ENCODE results near the gene SOAT2. TPM values are rescaled to one million over a fixed set of nuclear protein-coding genes. Genes with fewer than 3 reads are reported as not detected.
A peak's percentile ranks its signal among the peaks of the same experiment; 100 is the strongest.

Gene SOAT2
- total and polyA plus RNA-seq, 4 donors: 0.48 to 9.4 (median 1.3) TPM

- Histone ChIP-seq H3K4me1 (ENCODE audit: control insufficient read depth in 4 of 4, insufficient read depth in 4 of 4, low read length in 3 of 4) (peaks cover 5 to 19% (median 11%) of the 10 kb centered on the region in 4 donors), H3K9ac (ENCODE audit: low read depth in 1 of 2, low read length in 2 of 2) (no peak overlapping the region), H3K27me3 (ENCODE audit: control insufficient read depth in 4 of 4, insufficient read depth in 4 of 4, low read length in 3 of 4) (no peaks in the 10 kb centered on the region), H3K27ac (ENCODE audit: low read depth in 1 of 2, low read length in 2 of 2) (peak overlapping the region in 1 of 2 donors; percentile 17), H3K36me3 (ENCODE audit: control insufficient read depth in 4 of 4, insufficient read depth in 3 of 4, low read depth in 1 of 4, low read length in 3 of 4) (no peaks in the 10 kb centered on the region), H3K4me3 (ENCODE audit: low read depth in 1 of 3, low read length in 3 of 3) (no peak overlapping the region), H3K9me3 (ENCODE audit: control insufficient read depth in 4 of 4, low read length in 3 of 4) (no peaks in the 10 kb centered on the region)
- no peak for DNase-seq (ENCODE audit: low spot score)
- TF ChIP-seq TAF1 (conservative IDR thresholded peaks at IDR 0.05) (no peak), HNF4G (IDR thresholded peaks at IDR 0.05) (no peak), RXRA (IDR thresholded peaks at IDR 0.05) (no peak), REST (IDR thresholded peaks at IDR 0.05) (no peak), HNF4A (conservative IDR thresholded peaks at IDR 0.05) (no peak), YY1 (IDR thresholded peaks at IDR 0.05) (no peak), ATF3 (IDR thresholded peaks at IDR 0.05) (no peak), ZBTB33 (IDR thresholded peaks at IDR 0.05) (no peak), FOXA1 (IDR thresholded peaks at IDR 0.05) (no peak), EGR1 (IDR thresholded peaks at IDR 0.05; ENCODE audit: low read depth in 2 of 2) (no peak), MAX (IDR thresholded peaks at IDR 0.05) (no peak), RAD21 (IDR thresholded peaks at IDR 0.05) (no peak), NR2F2 (IDR thresholded peaks at IDR 0.05) (no peak), GABPA (IDR thresholded peaks at IDR 0.05 in 1 of 2, conservative IDR thresholded peaks at IDR 0.05 in 1 of 2) (no peak), JUND (IDR thresholded peaks at IDR 0.05) (no peak), SP1 (IDR thresholded peaks at IDR 0.05) (no peak), CTCF (IDR thresholded peaks at IDR 0.05; ENCODE audit: low read depth, low read length, missing input control) (no peak)
- WGBS: 72% methylated on average over 11 of the region's 11 CpGs
Observed at GRCh38 chr12:53096089-53096741, 7.1 kb upstream of the SOAT2 start.
